Hepatocyte (in vitro differentiated cells): ENCODE data around the gene ABCF1. TPM values are rescaled to one million over a fixed set of nuclear protein-coding genes. Genes with fewer than 3 reads are reported as not detected.

Source experiments
- DNase-seq: peaks from one replicate; pipeline ENCODE4 v3.0.0-alpha.2; 2016; ENCODE audit warnings: low spot score
- H2AFZ ChIP-seq: fragments of 200-600 bp; sonication (generic); 2 replicates; pipeline ENCODE4 v1.6.0; 2016; ENCODE audit warnings: antibody characterized with exemption, mild to moderate bottlenecking
- H3K27ac ChIP-seq: fragments of 200-600 bp; sonication (generic); 2 replicates; pipeline ENCODE4 v1.5.1; 2016; ENCODE audit warnings: mild to moderate bottlenecking
- H3K27me3 ChIP-seq: fragments of 200-600 bp; sonication (generic); 2 replicates; pipeline ENCODE4 v1.6.1; 2016
- H3K36me3 ChIP-seq: fragments of 200-600 bp; sonication (generic); replicated peaks from 2 replicates; pipeline ENCODE4 v1.5.1; 2016; ENCODE audit warnings: low read depth; ENCODE audit not compliant: insufficient read depth
- H3K4me1 ChIP-seq: fragments of 200-600 bp; sonication (generic); 2 replicates; pipeline ENCODE4 v1.5.1; 2016; ENCODE audit warnings: mild to moderate bottlenecking, moderate library complexity; ENCODE audit not compliant: insufficient read depth
- H3K4me2 ChIP-seq: fragments of 200-600 bp; sonication (generic); 2 replicates; pipeline ENCODE4 v1.6.0; 2016
- H3K4me3 ChIP-seq: fragments of 200-600 bp; sonication (generic); 2 replicates; pipeline ENCODE4 v1.5.1; 2016; ENCODE audit warnings: mild to moderate bottlenecking
- H3K79me2 ChIP-seq: fragments of 200-600 bp; sonication (generic); 2 replicates; pipeline ENCODE4 v1.6.0; 2017; ENCODE audit warnings: mild to moderate bottlenecking
- H3K9me2 ChIP-seq: fragments of 200-600 bp; sonication (generic); replicated peaks from 2 replicates; pipeline ENCODE4 v1.6.0; 2017; ENCODE audit warnings: mild to moderate bottlenecking; ENCODE audit not compliant: insufficient read depth
- H3K9me3 ChIP-seq: fragments of 200-600 bp; sonication (generic); 2 replicates; pipeline ENCODE4 v1.5.1; 2016; ENCODE audit warnings: low read depth, mild to moderate bottlenecking
- H4K20me1 ChIP-seq: fragments of 200-600 bp; sonication (generic); 2 replicates; pipeline ENCODE4 v1.6.0; 2016; ENCODE audit warnings: mild to moderate bottlenecking; ENCODE audit not compliant: insufficient read depth, poor library complexity, severe bottlenecking
- EZH2 ChIP-seq: fragments of 200-600 bp; sonication (generic); IDR thresholded peaks from 2 replicates; pipeline ENCODE4 v1.6.1; 2016; ENCODE audit warnings: antibody characterized with exemption, mild to moderate bottlenecking, borderline replicate concordance
- EZH2phosphoT487 ChIP-seq: fragments of 200-600 bp; sonication (generic); IDR thresholded peaks from one replicate; pipeline ENCODE4 v1.6.1; 2018; ENCODE audit warnings: antibody characterized with exemption, mild to moderate bottlenecking, low read depth, moderate library complexity; ENCODE audit not compliant: unreplicated experiment, severe bottlenecking
- WGBS: methylation state at CpG from one replicate; pipeline ENCODE4 v1.1.6; 2016; ENCODE audit warnings: low lambda C conversion rate; ENCODE audit errors: missing lambda C conversion rate; 5-methylcytosine and 5-hydroxymethylcytosine counted together
- polyA plus RNA-seq: library from polyadenylated mRNA; unstranded; fragments of >200 nt; fragmentation: Nextera tagmentation; extraction: Ambion mirVana; gene quantifications from 2 replicates; pipeline ENCODE4 v1.2.1, GENCODE V29; 2016
- total RNA-seq: library from RNA; depleted of rRNA; stranded (reverse); fragments of >200 nt; gene quantifications from 2 replicates; pipeline ENCODE4 v1.2.3, GENCODE V29; 2014
- TF ChIP-seq, protein P1 (sequence below): fragments of 200-600 bp; sonication (generic); IDR thresholded peaks from 2 replicates; pipeline ENCODE4 v1.5.1; 2016; ENCODE audit warnings: antibody characterized with exemption, mild to moderate bottlenecking; ENCODE audit not compliant: poor library complexity

Gene ABCF1
- total and polyA plus RNA-seq, 2 experiments from 2014 or later, result 36.5 to 62.0 TPM

DNA sequence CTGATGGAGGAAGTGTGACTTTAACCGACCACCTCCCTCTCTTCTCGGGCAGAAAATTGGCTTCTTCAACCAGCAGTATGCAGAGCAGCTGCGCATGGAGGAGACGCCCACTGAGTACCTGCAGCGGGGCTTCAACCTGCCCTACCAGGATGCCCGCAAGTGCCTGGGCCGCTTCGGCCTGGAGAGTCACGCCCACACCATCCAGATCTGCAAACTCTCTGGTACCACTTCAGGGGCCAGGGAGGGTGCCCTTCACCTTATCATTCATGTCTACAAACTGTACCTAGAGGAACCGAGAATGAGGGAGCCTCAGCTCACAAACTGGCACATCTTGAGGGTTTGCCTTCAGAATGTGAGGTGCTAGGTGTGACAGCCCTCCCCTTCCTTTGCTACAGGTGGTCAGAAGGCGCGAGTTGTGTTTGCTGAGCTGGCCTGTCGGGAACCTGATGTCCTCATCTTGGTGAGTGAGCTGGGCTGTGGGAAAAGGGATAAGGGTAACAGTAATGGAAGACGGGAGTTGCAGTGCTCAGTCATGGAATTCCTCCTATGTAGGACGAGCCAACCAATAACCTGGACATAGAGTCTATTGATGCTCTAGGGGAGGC lies 18.6 kb downstream of the ABCF1 start:
- H3K79me2 ChIP-seq, result peaks cover 9% of the 10 kb centered on the region
- H3K4me1 ChIP-seq, result no peaks in the 10 kb centered on the region
- no peak for DNase-seq
- no peaks in the 10 kb centered on the region for H4K20me1 ChIP-seq
- no peak overlapping the region for H3K4me2 ChIP-seq
- TF ChIP-seq, protein P1, sequence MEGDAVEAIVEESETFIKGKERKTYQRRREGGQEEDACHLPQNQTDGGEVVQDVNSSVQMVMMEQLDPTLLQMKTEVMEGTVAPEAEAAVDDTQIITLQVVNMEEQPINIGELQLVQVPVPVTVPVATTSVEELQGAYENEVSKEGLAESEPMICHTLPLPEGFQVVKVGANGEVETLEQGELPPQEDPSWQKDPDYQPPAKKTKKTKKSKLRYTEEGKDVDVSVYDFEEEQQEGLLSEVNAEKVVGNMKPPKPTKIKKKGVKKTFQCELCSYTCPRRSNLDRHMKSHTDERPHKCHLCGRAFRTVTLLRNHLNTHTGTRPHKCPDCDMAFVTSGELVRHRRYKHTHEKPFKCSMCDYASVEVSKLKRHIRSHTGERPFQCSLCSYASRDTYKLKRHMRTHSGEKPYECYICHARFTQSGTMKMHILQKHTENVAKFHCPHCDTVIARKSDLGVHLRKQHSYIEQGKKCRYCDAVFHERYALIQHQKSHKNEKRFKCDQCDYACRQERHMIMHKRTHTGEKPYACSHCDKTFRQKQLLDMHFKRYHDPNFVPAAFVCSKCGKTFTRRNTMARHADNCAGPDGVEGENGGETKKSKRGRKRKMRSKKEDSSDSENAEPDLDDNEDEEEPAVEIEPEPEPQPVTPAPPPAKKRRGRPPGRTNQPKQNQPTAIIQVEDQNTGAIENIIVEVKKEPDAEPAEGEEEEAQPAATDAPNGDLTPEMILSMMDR, result no peak
- TF ChIP-seq EZH2phosphoT487 (no peak), EZH2 (no peak)
- WGBS, result 95% methylated on average over 15 of the region's 15 CpGs
- no peak overlapping the region for H2AFZ ChIP-seq
- H3K36me3 ChIP-seq, result no peaks in the 10 kb centered on the region
- no peaks in the 10 kb centered on the region for H3K9me2 ChIP-seq
- peak overlapping the region; percentile 67 for H3K27ac ChIP-seq
- no peaks in the 10 kb centered on the region for H3K9me3 ChIP-seq
- no peaks in the 10 kb centered on the region for H3K27me3 ChIP-seq
- no peak overlapping the region for H3K4me3 ChIP-seq

DNA sequence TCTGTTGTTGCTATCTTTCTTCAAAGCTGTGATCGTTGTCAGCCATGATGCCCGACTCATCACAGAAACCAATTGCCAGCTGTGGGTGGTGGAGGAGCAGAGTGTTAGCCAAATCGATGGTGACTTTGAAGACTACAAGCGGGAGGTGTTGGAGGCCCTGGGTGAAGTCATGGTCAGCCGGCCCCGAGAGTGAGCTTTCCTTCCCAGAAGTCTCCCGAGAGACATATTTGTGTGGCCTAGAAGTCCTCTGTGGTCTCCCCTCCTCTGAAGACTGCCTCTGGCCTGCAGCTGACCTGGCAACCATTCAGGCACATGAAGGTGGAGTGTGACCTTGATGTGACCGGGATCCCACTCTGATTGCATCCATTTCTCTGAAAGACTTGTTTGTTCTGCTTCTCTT lies 19.3 kb downstream of the ABCF1 start:
- H3K27ac ChIP-seq, result peak overlapping the region; percentile 67
- 93% methylated on average over 8 of the region's 8 CpGs for WGBS

DNA sequence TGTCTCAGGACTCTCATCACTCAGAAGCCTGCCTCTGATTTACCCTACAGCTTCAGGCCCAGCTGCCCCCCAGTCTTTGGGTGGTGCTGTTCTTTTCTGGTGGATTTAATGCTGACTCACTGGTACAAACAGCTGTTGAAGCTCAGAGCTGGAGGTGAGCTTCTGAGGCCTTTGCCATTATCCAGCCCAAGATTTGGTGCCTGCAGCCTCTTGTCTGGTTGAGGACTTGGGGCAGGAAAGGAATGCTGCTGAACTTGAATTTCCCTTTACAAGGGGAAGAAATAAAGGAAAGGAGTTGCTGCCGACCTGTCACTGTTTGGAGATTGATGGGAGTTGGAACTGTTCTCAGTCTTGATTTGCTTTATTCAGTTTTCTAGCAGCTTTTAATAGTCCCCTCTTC lies 19.8 kb downstream of the ABCF1 start:
- Histone ChIP-seq H3K4me1 (no peaks in the 10 kb centered on the region), H3K79me2 (peaks cover 9% of the 10 kb centered on the region), H3K27ac (peak overlapping the region; percentile 67), H3K4me2 (peak overlapping the region; percentile 20), H3K9me2 (no peaks in the 10 kb centered on the region), H2AFZ (no peak overlapping the region), H3K4me3 (no peak overlapping the region), H3K27me3 (no peaks in the 10 kb centered on the region), H3K9me3 (no peaks in the 10 kb centered on the region), H3K36me3 (no peaks in the 10 kb centered on the region), H4K20me1 (no peaks in the 10 kb centered on the region)
- TF ChIP-seq, protein P1, result no peak
- TF ChIP-seq EZH2phosphoT487, result no peak
- no peak for TF ChIP-seq EZH2
- 62% methylated on average over 1 of the region's 1 CpG for whole genome bisulfite sequencing
- DNase-seq, result peak; percentile 52

More for the DNA sequence above, 19.3 kb downstream of the ABCF1 start:
- Histone ChIP-seq H3K9me3 (no peaks in the 10 kb centered on the region), H3K79me2 (peaks cover 9% of the 10 kb centered on the region), H4K20me1 (no peaks in the 10 kb centered on the region), H3K9me2 (no peaks in the 10 kb centered on the region), H2AFZ (no peak overlapping the region), H3K4me1 (no peaks in the 10 kb centered on the region), H3K36me3 (no peaks in the 10 kb centered on the region), H3K4me3 (no peak overlapping the region), H3K27me3 (no peaks in the 10 kb centered on the region), H3K4me2 (no peak overlapping the region)
- no peak for DNase-seq
- TF ChIP-seq, protein P1, result no peak
- TF ChIP-seq EZH2phosphoT487 (no peak), EZH2 (no peak)

DNA sequence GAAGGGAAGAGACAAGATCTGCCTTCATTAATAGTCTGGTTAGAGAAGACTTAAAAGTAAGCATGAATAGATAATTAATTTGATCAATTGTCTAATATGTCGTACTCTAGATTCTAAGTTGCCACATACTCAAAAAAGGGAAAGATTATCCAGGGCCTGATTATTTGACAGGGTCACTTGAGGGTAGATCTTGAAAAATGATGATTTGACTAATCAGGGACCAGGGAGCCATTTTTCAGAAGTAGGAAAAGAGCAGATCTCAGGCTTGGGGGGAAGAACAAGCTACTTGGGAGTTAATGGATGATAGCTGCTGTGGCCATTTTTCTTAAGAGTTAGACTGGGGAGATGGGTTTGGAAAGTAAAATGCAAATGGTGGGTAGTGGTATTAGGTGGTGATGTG lies 21.0 kb downstream of the ABCF1 start:
- H2AFZ ChIP-seq, result no peak overlapping the region
- H3K9me2 ChIP-seq, result no peaks in the 10 kb centered on the region
- H3K27ac ChIP-seq, result no peak overlapping the region
- no peak for DNase-seq
- H4K20me1 ChIP-seq, result no peaks in the 10 kb centered on the region
- H3K4me1 ChIP-seq, result no peaks in the 10 kb centered on the region
- H3K79me2 ChIP-seq, result peaks cover 9% of the 10 kb centered on the region
- H3K4me2 ChIP-seq, result no peak overlapping the region
- no peak for TF ChIP-seq EZH2
- TF ChIP-seq EZH2phosphoT487, result no peak
- TF ChIP-seq, protein P1, result no peak
- H3K4me3 ChIP-seq, result no peak overlapping the region
- H3K9me3 ChIP-seq, result no peaks in the 10 kb centered on the region
- no peaks in the 10 kb centered on the region for H3K36me3 ChIP-seq
- H3K27me3 ChIP-seq, result no peaks in the 10 kb centered on the region
- 100% methylated on average over 1 of the region's 1 CpG for WGBS
